ENCODE results near the gene SMPD3. TPM values are rescaled to one million over a fixed set of nuclear protein-coding genes. Genes with fewer than 3 reads are reported as not detected.

Gene SMPD3
- total and polyA plus RNA-seq, 9 of the 15 experiments (the other 6 are each of a cell fraction or from before 2014, with no cell fraction given): 0.03 to 1.2 (median 0.18) TPM

- POLR2A ChIA-PET: no interaction called here
- no TSS peak for BruUV-seq (replicated peaks)
- peaks cover 2 to 40% of the 10 kb centered on the region in 2 experiments; a peak in 3 of 5 replicates for H3K27me3 ChIP-seq (ENCODE audit: control insufficient read depth in 2 of 2, insufficient read depth in 2 of 2, low read length in 2 of 2)
- H3K9me1 ChIP-seq (ENCODE audit: control insufficient read depth, insufficient read depth, low read length): no peaks in the 10 kb centered on the region
- intact Hi-C loops (cut with micrococcal nuclease) (no loop called here), in situ Hi-C loops (cut with MboI) (no loop called here)
- H3K27ac ChIP-seq (ENCODE audit: extremely low read depth, low read depth, low read length): no peak overlapping the region
- ATAC-seq (no peak), DNase-seq (ENCODE audit: extremely low read depth in 1 of 4, low spot score in 3 of 4) (peak in 1 of 4 experiments; percentile 17), FAIRE-seq (no peak)
- H3K9ac ChIP-seq (ENCODE audit: insufficient read depth in 1 of 2, low read depth in 2 of 2, low read length in 2 of 2): no peak overlapping the region
- no peak overlapping the region for H3K4me3 ChIP-seq
- H3K4me2 ChIP-seq (ENCODE audit: insufficient read depth, low read length): no peak overlapping the region
- H3K79me2 ChIP-seq (ENCODE audit: control insufficient read depth, insufficient read depth, low read length): no peaks in the 10 kb centered on the region
- H2AFZ ChIP-seq (ENCODE audit: low read depth, low read length): no peak overlapping the region
- no peaks in the 10 kb centered on the region for H3K36me3 ChIP-seq (ENCODE audit: control insufficient read depth, insufficient read depth, low read length)
- H3K9me3 ChIP-seq (replicated peaks; ENCODE audit: control insufficient read depth, insufficient read depth, low read depth, low read length): no peaks in the 10 kb centered on the region
- no peaks in the 10 kb centered on the region; the same call in 1 of the 2 replicates for H4K20me1 ChIP-seq (replicated peaks; ENCODE audit: control insufficient read depth, insufficient read depth, low read length)
- 3% methylated on average over 2 of the region's 2 CpGs for WGBS (ENCODE audit: insufficient coverage, low coverage, missing lambda C conversion rate)
- CTCF ChIA-PET (ENCODE audit: low intra/inter-chr PET ratio): no interaction called here
- H3K4me1 ChIP-seq (replicated peaks in 1 of 2; ENCODE audit: control insufficient read depth in 2 of 2, insufficient read depth in 2 of 2, low read length in 2 of 2): no peaks in the 10 kb centered on the region
- TF ChIP-seq FOXA1 (IDR thresholded peaks at IDR 0.05; ENCODE audit: borderline replicate concordance) (no peak), THRB (CRISPR knock-in tag; conservative IDR thresholded peaks at IDR 0.05) (no peak), SMAD1 (IDR thresholded peaks at IDR 0.05; ENCODE audit: low read depth, low read length, partially characterized antibody) (no peak), ZFX (CRISPR knock-in tag; IDR thresholded peaks at IDR 0.05) (no peak), ZNF655 (CRISPR knock-in tag; IDR thresholded peaks at IDR 0.05) (no peak), C11orf30 (IDR thresholded peaks at IDR 0.05; ENCODE audit: low read depth) (peak; percentile 67), PHB2 (IDR thresholded peaks at IDR 0.05; ENCODE audit: low read depth) (no peak), PRDM10 (IDR thresholded peaks at IDR 0.05; ENCODE audit: partially characterized antibody) (no peak), RBM17 (IDR thresholded peaks at IDR 0.05; ENCODE audit: borderline replicate concordance, low read depth, low read length) (no peak), TGIF2 (CRISPR knock-in tag; IDR thresholded peaks at IDR 0.05) (no peak), MXD1 (CRISPR knock-in tag; IDR thresholded peaks at IDR 0.05; ENCODE audit: borderline replicate concordance, poor library complexity, severe bottlenecking) (no peak), SAFB (IDR thresholded peaks at IDR 0.05; ENCODE audit: borderline replicate concordance, low read depth, low read length) (no peak), ZNF785 (CRISPR knock-in tag; IDR thresholded peaks at IDR 0.05) (no peak), ZNF121 (CRISPR knock-in tag; conservative IDR thresholded peaks at IDR 0.05) (no peak), ZNF644 (tag; IDR thresholded peaks at IDR 0.05; ENCODE audit: low read depth) (no peak), ZNF316 (IDR thresholded peaks at IDR 0.05) (peak; percentile 68), MCM2 (IDR thresholded peaks at IDR 0.05; ENCODE audit: low read depth) (no peak), ZSCAN32 (CRISPR knock-in tag; IDR thresholded peaks at IDR 0.05) (no peak)
Measured at GRCh38 chr16:68488554-68488953, 40.2 kb upstream of the SMPD3 start.
